NCI-H524 (cell line): Measurements from ENCODE around the gene ARPC1B.
"Not testable (repeated sequence)": the region's sequence is repeated elsewhere in the genome, so short reads cannot be mapped to it uniquely, and the experiment has no call there.

Experiments
- DNase-seq, 2 experiments: peaks; one replicate each; lab custom pipeline; 2025; lab: John Stamatoyannopoulos, UW

Gene ARPC1B

GRCh38 chr7:99368750-99369389 lies 5.7 kb upstream of the ARPC1B start:
- no peak for DNase-seq

GRCh38 chr7:99369767-99370391 lies 4.7 kb upstream of the ARPC1B start:
- DNase-seq = no peak

- no peak for DNase-seq
Measured at GRCh38 chr7:99371376-99371920, 3.1 kb upstream of the ARPC1B start.

GRCh38 chr7:99372275-99373090 lies 2.0 kb upstream of the ARPC1B start:
- no peak for DNase-seq

GRCh38 chr7:99373091-99374066 lies 1.2 kb upstream of the ARPC1B start:
- DNase-seq = no peak

- peak in 1 of 2 experiments; percentile 48 for DNase-seq
Measured at GRCh38 chr7:99375070-99375807, 709 bp downstream of the ARPC1B start.

GRCh38 chr7:99379043-99379577 lies 4.6 kb downstream of the ARPC1B start:
- no peak for DNase-seq

- DNase-seq = not testable (repeated sequence)
Measured at GRCh38 chr7:99379693-99380031, 5.1 kb downstream of the ARPC1B start.

GRCh38 chr7:99380032-99380822 lies 5.7 kb downstream of the ARPC1B start:
- DNase-seq = no peak

GRCh38 chr7:99380823-99381663 lies 6.5 kb downstream of the ARPC1B start:
- DNase-seq = no peak

- DNase-seq = no peak
Measured at GRCh38 chr7:99381664-99382075, 7.1 kb downstream of the ARPC1B start.

GRCh38 chr7:99383203-99383602 lies 8.7 kb downstream of the ARPC1B start:
- DNase-seq = no peak

- no peak for DNase-seq
Measured at GRCh38 chr7:99383791-99384370, 9.4 kb downstream of the ARPC1B start.

- DNase-seq = no peak
Measured at GRCh38 chr7:99384523-99384922, 10.0 kb downstream of the ARPC1B start.

GRCh38 chr7:99385564-99385963 lies 11.0 kb downstream of the ARPC1B start:
- DNase-seq = no peak

- DNase-seq = peak in 1 of 2 experiments; percentile 30
Measured at GRCh38 chr7:99386584-99387238, 12.2 kb downstream of the ARPC1B start.

GRCh38 chr7:99387239-99387635 lies 12.7 kb downstream of the ARPC1B start:
- not testable (repeated sequence) for DNase-seq

- no peak for DNase-seq
Measured at GRCh38 chr7:99387912-99388311, 13.4 kb downstream of the ARPC1B start.
